ENCODE measurements around the gene TCF4. TPM values are rescaled to one million over a fixed set of nuclear protein-coding genes. Genes with fewer than 3 reads are reported as not detected.

TCF4 gene
- total RNA-seq, 4 donors from 2014 or later = 80.9 to 172 (median 94.0) TPM

DNA sequence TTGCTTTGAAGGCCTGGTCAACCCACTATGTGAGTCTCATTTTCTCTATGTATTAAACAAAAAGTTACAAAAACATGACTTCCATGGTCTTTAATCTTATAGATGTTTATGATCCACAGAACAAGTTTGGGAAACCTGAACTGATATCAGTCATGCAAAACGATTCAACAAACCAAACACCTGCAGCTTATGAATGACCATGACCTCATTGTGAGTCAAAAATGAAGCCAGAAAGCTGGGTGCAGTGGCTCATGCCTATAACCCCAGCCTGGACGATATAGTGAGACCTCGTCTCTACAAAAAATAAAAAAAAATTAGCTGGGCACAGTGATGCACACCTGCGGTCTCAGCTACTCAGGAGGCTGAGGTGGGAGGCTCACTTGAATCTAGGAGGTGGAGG lies 358.3 kb downstream of the TCF4 start:
- H3K36me3 ChIP-seq = peaks cover 69% of the 10 kb centered on the region

DNA sequence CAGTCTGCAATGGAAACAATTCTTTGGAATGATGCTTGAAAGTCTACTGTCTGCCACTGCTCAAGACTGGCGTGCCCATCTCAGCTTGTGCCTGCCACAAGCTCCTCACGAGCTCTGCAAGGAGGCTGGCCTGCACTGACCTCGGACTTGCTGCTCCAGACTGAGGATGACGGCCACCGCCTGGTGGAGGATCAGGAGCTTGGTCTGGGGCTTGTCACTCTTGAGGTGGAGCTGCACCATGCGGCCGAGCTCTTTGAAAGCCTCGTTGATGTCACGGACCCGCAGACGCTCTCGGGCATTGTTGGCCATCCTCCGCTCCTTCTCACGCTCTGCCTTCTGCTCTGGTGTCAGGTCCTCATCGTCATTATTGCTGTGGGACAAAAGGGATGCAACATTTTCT lies 359.3 kb downstream of the TCF4 start:
- WGBS = 86% methylated on average over 15 of the region's 15 CpGs
- Histone ChIP-seq H3K4me3 (no peak overlapping the region), H3K27ac (no peak overlapping the region), H3K4me1 (no peaks in the 10 kb centered on the region), H3K36me3 (peaks cover 68% of the 10 kb centered on the region), H3K27me3 (no peaks in the 10 kb centered on the region), H3K9me3 (no peaks in the 10 kb centered on the region)
- no peak for DNase-seq (ENCODE audit: low spot score in 2 of 2)
- no peak for TF ChIP-seq EP300 (IDR thresholded peaks at IDR 0.05)
- no peak for TF ChIP-seq POLR2AphosphoS5 (IDR thresholded peaks at IDR 0.05)
- TF ChIP-seq POLR2A (IDR thresholded peaks at IDR 0.05) = no peak
- TF ChIP-seq, protein P1, sequence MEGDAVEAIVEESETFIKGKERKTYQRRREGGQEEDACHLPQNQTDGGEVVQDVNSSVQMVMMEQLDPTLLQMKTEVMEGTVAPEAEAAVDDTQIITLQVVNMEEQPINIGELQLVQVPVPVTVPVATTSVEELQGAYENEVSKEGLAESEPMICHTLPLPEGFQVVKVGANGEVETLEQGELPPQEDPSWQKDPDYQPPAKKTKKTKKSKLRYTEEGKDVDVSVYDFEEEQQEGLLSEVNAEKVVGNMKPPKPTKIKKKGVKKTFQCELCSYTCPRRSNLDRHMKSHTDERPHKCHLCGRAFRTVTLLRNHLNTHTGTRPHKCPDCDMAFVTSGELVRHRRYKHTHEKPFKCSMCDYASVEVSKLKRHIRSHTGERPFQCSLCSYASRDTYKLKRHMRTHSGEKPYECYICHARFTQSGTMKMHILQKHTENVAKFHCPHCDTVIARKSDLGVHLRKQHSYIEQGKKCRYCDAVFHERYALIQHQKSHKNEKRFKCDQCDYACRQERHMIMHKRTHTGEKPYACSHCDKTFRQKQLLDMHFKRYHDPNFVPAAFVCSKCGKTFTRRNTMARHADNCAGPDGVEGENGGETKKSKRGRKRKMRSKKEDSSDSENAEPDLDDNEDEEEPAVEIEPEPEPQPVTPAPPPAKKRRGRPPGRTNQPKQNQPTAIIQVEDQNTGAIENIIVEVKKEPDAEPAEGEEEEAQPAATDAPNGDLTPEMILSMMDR (IDR thresholded peaks at IDR 0.05) = no peak

More for the DNA sequence above, 358.3 kb downstream of the TCF4 start:
- Histone ChIP-seq H3K4me3 (no peak overlapping the region), H3K27me3 (no peaks in the 10 kb centered on the region), H3K27ac (no peak overlapping the region), H3K9me3 (no peaks in the 10 kb centered on the region), H3K4me1 (peaks cover 3% of the 10 kb centered on the region)
- 90% methylated on average over 4 of the region's 4 CpGs for WGBS
- TF ChIP-seq POLR2AphosphoS5 (IDR thresholded peaks at IDR 0.05) = no peak
- TF ChIP-seq POLR2A (IDR thresholded peaks at IDR 0.05) = no peak
- TF ChIP-seq, protein P1 (IDR thresholded peaks at IDR 0.05) = no peak
- TF ChIP-seq EP300 (IDR thresholded peaks at IDR 0.05) = no peak
- no peak for DNase-seq (ENCODE audit: low spot score in 2 of 2)

DNA sequence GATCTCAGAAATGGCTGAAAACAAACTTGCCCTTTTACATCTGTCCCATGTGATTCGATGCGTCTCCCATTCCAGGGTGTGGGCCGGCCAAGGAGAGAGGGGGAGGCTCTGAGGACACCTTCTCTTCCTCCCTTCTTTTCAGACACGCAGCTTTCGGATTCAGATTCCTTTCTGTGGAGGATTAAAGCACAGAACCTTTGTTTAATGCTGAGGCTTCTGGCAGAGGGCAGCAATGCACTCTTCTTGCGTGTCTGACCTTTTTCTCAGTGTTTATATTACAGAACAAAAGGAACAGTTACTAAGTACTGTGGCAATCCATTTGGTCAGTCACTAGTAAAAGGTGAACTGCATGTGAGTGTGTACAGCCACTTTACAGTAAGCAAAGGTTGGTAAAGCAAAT lies 359.8 kb downstream of the TCF4 start:
- TF ChIP-seq, protein P1 (IDR thresholded peaks at IDR 0.05) = no peak
- TF ChIP-seq EP300 (IDR thresholded peaks at IDR 0.05) (no peak), POLR2A (IDR thresholded peaks at IDR 0.05) (no peak), POLR2AphosphoS5 (IDR thresholded peaks at IDR 0.05) (no peak)
- H3K27me3 ChIP-seq = no peaks in the 10 kb centered on the region
- H3K36me3 ChIP-seq = peaks cover 63% of the 10 kb centered on the region
- WGBS = 66% methylated on average over 6 of the region's 6 CpGs
- no peak overlapping the region for H3K4me3 ChIP-seq
- no peaks in the 10 kb centered on the region for H3K9me3 ChIP-seq
- H3K4me1 ChIP-seq = no peaks in the 10 kb centered on the region
- no peak overlapping the region for H3K27ac ChIP-seq
- DNase-seq (ENCODE audit: low spot score in 2 of 2) = no peak

DNA sequence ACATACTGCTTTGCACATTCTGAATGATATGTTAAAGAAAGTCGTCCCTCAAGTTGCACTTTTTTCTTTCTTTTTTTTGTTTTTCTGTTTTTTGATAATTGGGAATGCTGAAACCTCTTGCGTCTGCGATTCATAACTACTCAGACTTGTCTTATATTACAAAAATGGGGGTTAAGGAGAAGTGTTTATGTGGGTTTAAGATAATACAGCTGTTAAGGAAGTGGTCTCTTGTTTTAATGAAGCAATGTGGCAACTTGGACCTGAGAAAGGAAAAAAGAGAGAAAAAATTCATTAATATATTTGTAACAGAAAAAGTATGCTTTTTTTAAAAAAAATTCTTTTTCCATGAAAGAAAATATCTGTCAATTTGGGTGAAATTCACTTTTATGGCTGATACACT lies 360.2 kb downstream of the TCF4 start:
- no peak for DNase-seq (ENCODE audit: low spot score in 2 of 2)
- Histone ChIP-seq H3K4me1 (no peaks in the 10 kb centered on the region), H3K27me3 (no peaks in the 10 kb centered on the region), H3K36me3 (peaks cover 59% of the 10 kb centered on the region), H3K27ac (no peak overlapping the region), H3K9me3 (no peaks in the 10 kb centered on the region), H3K4me3 (no peak overlapping the region)
- WGBS = 85% methylated on average over 3 of the region's 3 CpGs
- TF ChIP-seq EP300 (IDR thresholded peaks at IDR 0.05) = no peak
- no peak for TF ChIP-seq POLR2AphosphoS5 (IDR thresholded peaks at IDR 0.05)
- TF ChIP-seq, protein P1 (IDR thresholded peaks at IDR 0.05) = no peak
- no peak for TF ChIP-seq POLR2A (IDR thresholded peaks at IDR 0.05)

DNA sequence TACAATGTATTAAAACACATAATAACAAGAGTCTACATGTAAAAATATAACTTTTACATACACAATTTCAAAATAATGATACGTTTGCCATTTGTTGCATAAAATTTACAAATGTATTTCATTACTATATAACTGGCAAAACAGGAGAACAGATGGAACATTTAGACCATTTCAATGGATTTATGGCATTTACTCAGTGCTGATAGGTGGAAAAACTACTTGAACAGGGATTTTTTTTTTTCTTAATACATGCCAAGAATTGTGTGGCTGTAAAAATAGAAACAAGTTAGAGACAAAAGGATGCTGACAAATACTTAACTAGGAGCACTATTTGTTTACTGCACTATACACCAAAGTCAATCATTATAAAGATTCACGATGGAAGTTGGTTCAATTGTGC lies 361.9 kb downstream of the TCF4 start:
- 65% methylated on average over 2 of the region's 2 CpGs for WGBS
- Histone ChIP-seq H3K9me3 (no peaks in the 10 kb centered on the region), H3K36me3 (peaks cover 41% of the 10 kb centered on the region), H3K4me1 (no peaks in the 10 kb centered on the region), H3K27ac (no peak overlapping the region), H3K27me3 (no peaks in the 10 kb centered on the region), H3K4me3 (no peak overlapping the region)
- TF ChIP-seq POLR2AphosphoS5 (IDR thresholded peaks at IDR 0.05) (no peak), EP300 (IDR thresholded peaks at IDR 0.05) (no peak), POLR2A (IDR thresholded peaks at IDR 0.05) (no peak)
- TF ChIP-seq, protein P1 (IDR thresholded peaks at IDR 0.05) = no peak
- DNase-seq (ENCODE audit: low spot score in 2 of 2) = no peak

All from suprapubic skin (tissue), 4 donors.